GM12892 (cell line): Measurements from ENCODE around the gene XIST.

Source experiments
- DNase-seq: peaks from one replicate; pipeline ENCODE4 v3.0.0; 2011; ENCODE audit not compliant: insufficient read length
- FAIRE-seq: peaks from 2 replicates; lab custom pipeline; 2011; peaks lifted over from hg19 to GRCh38; lab: Jason Lieb, UNC
- POLR2A ChIP-seq: IDR thresholded peaks from 2 replicates; pipeline ENCODE4 v1.6.1; 2011; ENCODE audit warnings: low read depth, low read length, control low read depth
- POLR2AphosphoS5 ChIP-seq: IDR thresholded peaks from 2 replicates; pipeline ENCODE4 v1.6.1; 2011; ENCODE audit warnings: low read depth, low read length, control low read depth
- TAF1 ChIP-seq: IDR thresholded peaks from 2 replicates; pipeline ENCODE4 v1.6.1; 2011; ENCODE audit warnings: low read depth, mild to moderate bottlenecking, control low read depth, low read length, borderline replicate concordance

Gene XIST

GRCh38 chrX:73836956-73837477 lies 15.5 kb downstream of the XIST start:
- DNase-seq (no peak), FAIRE-seq (no peak)
- TF ChIP-seq POLR2A (no peak), TAF1 (no peak), POLR2AphosphoS5 (no peak)

GRCh38 chrX:73834219-73834618 lies 18.3 kb downstream of the XIST start:
- DNase-seq, result no peak
- FAIRE-seq, result no peak
- TF ChIP-seq POLR2AphosphoS5, result no peak
- TF ChIP-seq POLR2A, result no peak
- no peak for TF ChIP-seq TAF1

- FAIRE-seq (no peak), DNase-seq (no peak)
- TF ChIP-seq POLR2A (no peak), TAF1 (no peak), POLR2AphosphoS5 (no peak)
Measured at GRCh38 chrX:73832319-73832718, 20.2 kb downstream of the XIST start.

GRCh38 chrX:73831500-73831899 lies 21.0 kb downstream of the XIST start:
- no peak for FAIRE-seq
- no peak for DNase-seq
- no peak for TF ChIP-seq POLR2A
- TF ChIP-seq TAF1, result no peak
- TF ChIP-seq POLR2AphosphoS5, result no peak

GRCh38 chrX:73830489-73831414 lies 21.8 kb downstream of the XIST start:
- TF ChIP-seq POLR2A (peak; percentile 31), POLR2AphosphoS5 (no peak), TAF1 (no peak)
- FAIRE-seq, result peak; percentile 17
- DNase-seq, result no peak

- DNase-seq (no peak), FAIRE-seq (no peak)
- TF ChIP-seq POLR2A (no peak), TAF1 (no peak), POLR2AphosphoS5 (no peak)
Measured at GRCh38 chrX:73829890-73830466, 22.5 kb downstream of the XIST start.

- no peak for TF ChIP-seq POLR2AphosphoS5
- no peak for TF ChIP-seq TAF1
- DNase-seq (no peak), FAIRE-seq (no peak)
Measured at GRCh38 chrX:73828080-73828720, 24.3 kb downstream of the XIST start.

- FAIRE-seq (no peak), DNase-seq (no peak)
- no peak for TF ChIP-seq POLR2A
- TF ChIP-seq POLR2AphosphoS5, result no peak
- TF ChIP-seq TAF1, result no peak
Measured at GRCh38 chrX:73827406-73827805, 25.1 kb downstream of the XIST start.

- DNase-seq, result no peak
- TF ChIP-seq POLR2A, result no peak
- TF ChIP-seq TAF1, result no peak
- TF ChIP-seq POLR2AphosphoS5, result no peak
- FAIRE-seq, result no peak
Measured at GRCh38 chrX:73826996-73827395, 25.5 kb downstream of the XIST start.

- FAIRE-seq (no peak), DNase-seq (no peak)
- TF ChIP-seq POLR2AphosphoS5 (no peak), TAF1 (no peak), POLR2A (no peak)
Measured at GRCh38 chrX:73825569-73825968, 26.9 kb downstream of the XIST start.

- FAIRE-seq, result no peak
Measured at GRCh38 chrX:73823473-73824004, 29.0 kb downstream of the XIST start.

More at GRCh38 chrX:73823473-73824004, 29.0 kb downstream of the XIST start:
- DNase-seq, result no peak
- TF ChIP-seq TAF1 (no peak), POLR2AphosphoS5 (no peak), POLR2A (no peak)
